MM.1S (cell line): ENCODE measurements around the gene BMERB1.
"Not testable (repeated sequence)": the region's sequence is repeated elsewhere in the genome, so short reads cannot be mapped to it uniquely, and the experiment has no call there.

Experiments used
- DNase-seq: peaks from one replicate; pipeline ENCODE4 v3.0.0-alpha.2; 2015
- H2AFZ ChIP-seq: fragments of 300-600 bp; sonication (generic); 2 replicates; pipeline ENCODE4 v1.6.0; 2016; ENCODE audit warnings: antibody characterized with exemption, low read length
- H3F3A ChIP-seq: fragments of 300-600 bp; sonication (generic); 2 replicates; pipeline ENCODE4 v1.6.1; 2016; ENCODE audit warnings: mild to moderate bottlenecking, antibody characterized with exemption, low read length, moderate library complexity, mixed read lengths; ENCODE audit not compliant: insufficient read depth
- H3K27ac ChIP-seq: fragments of 300-600 bp; sonication (generic); 2 replicates; pipeline ENCODE4 v1.5.1; 2016; ENCODE audit warnings: mild to moderate bottlenecking, low read length
- H3K27me3 ChIP-seq: fragments of 300-600 bp; sonication (generic); replicated peaks from 2 replicates; pipeline ENCODE4 v1.6.0; 2016; ENCODE audit warnings: low read length; ENCODE audit not compliant: insufficient read depth
- H3K36me3 ChIP-seq: fragments of 300-600 bp; sonication (generic); replicated peaks from 2 replicates; pipeline ENCODE4 v1.6.1; 2016; ENCODE audit warnings: mild to moderate bottlenecking, low read length, mixed read lengths; ENCODE audit not compliant: insufficient read depth
- H3K4me1 ChIP-seq: fragments of 300-600 bp; sonication (generic); 2 replicates; pipeline ENCODE4 v1.6.1; 2016; ENCODE audit warnings: low read length, mixed read lengths
- H3K4me2 ChIP-seq: fragments of 300-600 bp; sonication (generic); 2 replicates; pipeline ENCODE4 v1.6.0; 2016; ENCODE audit warnings: low read depth, low read length
- H3K4me3 ChIP-seq: fragments of 300-600 bp; sonication (generic); 2 replicates; pipeline ENCODE4 v1.5.1; 2016; ENCODE audit warnings: low read length, mixed read lengths
- H3K79me2 ChIP-seq: fragments of 300-600 bp; sonication (generic); 2 replicates; pipeline ENCODE4 v1.6.1; 2016; ENCODE audit warnings: mixed run types, low read length, mixed read lengths
- H3K9ac ChIP-seq: fragments of 300-600 bp; sonication (generic); 2 replicates; pipeline ENCODE4 v1.6.1; 2016; ENCODE audit warnings: low read length, mixed read lengths
- H3K9me2 ChIP-seq: fragments of 300-600 bp; sonication (generic); replicated peaks from 2 replicates; pipeline ENCODE4 v1.6.1; 2016; ENCODE audit warnings: mild to moderate bottlenecking, low read length, mixed read lengths; ENCODE audit not compliant: insufficient read depth
- H3K9me3 ChIP-seq: fragments of 300-600 bp; sonication (generic); replicated peaks from 2 replicates; pipeline ENCODE4 v1.6.1; 2016; ENCODE audit warnings: mild to moderate bottlenecking, low read length, mixed read lengths; ENCODE audit not compliant: insufficient read depth
- H4K20me1 ChIP-seq: fragments of 300-600 bp; sonication (generic); 2 replicates; pipeline ENCODE4 v1.6.1; 2016; ENCODE audit warnings: mild to moderate bottlenecking, low read length, moderate library complexity, mixed read lengths; ENCODE audit not compliant: insufficient read depth
- EZH2 ChIP-seq: fragments of 300-600 bp; sonication (generic); optimal IDR thresholded peaks from 2 replicates; pipeline ENCODE3; 2017; ENCODE audit warnings: low read depth, mild to moderate bottlenecking, antibody characterized with exemption, low read length, mixed read lengths
- EZH2phosphoT487 ChIP-seq: fragments of 300-600 bp; sonication (generic); IDR thresholded peaks from 2 replicates; pipeline ENCODE4 v1.6.1; 2018; ENCODE audit warnings: antibody characterized with exemption, low read length
- TF ChIP-seq, protein P1 (sequence below): fragments of 300-600 bp; sonication (generic); IDR thresholded peaks from 2 replicates; pipeline ENCODE4 v1.5.1; 2016; ENCODE audit warnings: antibody characterized with exemption, low read length, mixed read lengths

BMERB1 gene

DNA sequence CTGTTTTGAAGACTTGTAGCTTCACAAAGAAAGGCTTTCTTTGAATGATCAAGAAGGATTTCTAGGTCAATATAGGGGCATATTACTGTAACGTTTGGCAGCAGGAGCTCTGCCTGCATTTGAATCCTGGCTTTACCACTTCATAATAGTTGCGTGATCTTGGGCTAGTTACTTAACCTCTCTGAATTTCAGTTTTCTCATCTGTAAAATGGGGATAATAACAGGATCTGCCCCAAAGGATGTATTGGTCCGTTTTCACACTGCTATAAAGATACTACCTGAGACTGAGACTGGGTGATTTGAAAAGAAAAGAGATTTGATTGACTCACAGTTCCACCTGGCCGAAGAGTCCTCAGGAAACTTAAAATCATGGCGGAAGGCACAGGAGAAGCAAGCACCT lies 12.5 kb downstream of the BMERB1 start:
- Histone ChIP-seq H3K27ac (no peak overlapping the region), H3K9ac (no peak overlapping the region), H4K20me1 (no peaks in the 10 kb centered on the region), H3K79me2 (no peaks in the 10 kb centered on the region), H3F3A (no peaks in the 10 kb centered on the region), H3K4me2 (no peak overlapping the region), H3K9me2 (no peaks in the 10 kb centered on the region), H3K4me1 (no peaks in the 10 kb centered on the region), H2AFZ (no peak overlapping the region), H3K4me3 (no peak overlapping the region), H3K27me3 (no peaks in the 10 kb centered on the region), H3K36me3 (no peaks in the 10 kb centered on the region), H3K9me3 (no peaks in the 10 kb centered on the region)
- no peak for TF ChIP-seq EZH2
- no peak for DNase-seq

DNA sequence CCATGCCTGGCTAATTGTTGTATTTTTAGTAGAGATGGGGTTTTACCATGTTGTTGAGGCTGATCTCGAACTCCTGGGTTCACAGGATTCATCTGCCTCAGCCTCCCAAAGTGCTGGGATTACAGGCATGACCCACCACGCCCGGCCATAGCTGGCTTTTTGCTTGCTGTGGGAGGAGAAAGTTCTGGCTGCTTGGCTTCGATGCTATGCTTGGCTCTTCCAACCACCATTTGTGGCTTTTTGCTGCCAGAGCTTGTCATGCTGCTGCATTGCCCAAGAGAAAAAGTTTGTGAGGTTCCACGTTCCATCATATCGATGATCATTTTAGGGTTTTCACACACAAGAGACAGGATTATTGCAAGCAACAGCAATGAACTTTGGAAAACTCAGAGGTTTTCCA lies 16.2 kb downstream of the BMERB1 start:
- TF ChIP-seq EZH2 = no peak
- TF ChIP-seq EZH2phosphoT487 = no peak
- Histone ChIP-seq H4K20me1 (no peaks in the 10 kb centered on the region), H3K79me2 (no peaks in the 10 kb centered on the region), H2AFZ (no peak overlapping the region), H3K9me2 (no peaks in the 10 kb centered on the region), H3F3A (no peaks in the 10 kb centered on the region), H3K9ac (no peak overlapping the region), H3K27me3 (no peaks in the 10 kb centered on the region), H3K36me3 (no peaks in the 10 kb centered on the region), H3K9me3 (no peaks in the 10 kb centered on the region), H3K4me1 (no peaks in the 10 kb centered on the region), H3K4me2 (no peak overlapping the region), H3K27ac (no peak overlapping the region), H3K4me3 (no peak overlapping the region)
- DNase-seq = no peak

DNA sequence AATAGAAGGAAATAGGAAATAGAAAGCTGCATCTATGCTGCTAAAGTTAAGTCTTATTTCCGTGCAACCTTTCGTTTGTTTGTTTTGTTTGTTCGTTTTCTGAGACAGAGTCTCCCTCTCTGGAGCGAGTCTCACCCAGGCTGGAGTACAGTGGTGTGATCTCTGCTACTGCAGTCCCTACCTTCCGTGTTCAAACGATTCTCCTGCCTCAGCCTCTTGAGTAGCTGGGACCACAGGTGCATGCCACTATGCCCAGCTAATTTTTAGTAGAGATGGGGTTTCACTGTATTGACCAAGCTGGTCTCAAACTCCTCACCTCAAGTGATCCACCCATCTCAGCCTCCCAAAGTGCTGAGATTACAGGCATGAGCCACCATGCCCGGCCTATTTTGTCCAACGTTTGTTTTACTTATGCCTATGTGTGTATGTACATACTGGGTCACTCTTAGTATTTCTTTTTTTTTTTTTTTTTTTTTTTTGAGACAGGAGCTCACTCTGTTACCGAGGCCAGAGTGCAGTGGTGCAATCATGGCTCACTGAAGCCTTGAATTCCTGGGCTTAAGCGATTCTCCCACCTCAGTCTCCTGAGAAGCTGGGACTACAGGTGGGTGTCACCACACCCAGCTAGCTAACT lies 16.8 kb downstream of the BMERB1 start:
- H3K4me1 ChIP-seq = no peaks in the 10 kb centered on the region
- H3K27me3 ChIP-seq = no peaks in the 10 kb centered on the region
- no peaks in the 10 kb centered on the region for H3F3A ChIP-seq
- H3K79me2 ChIP-seq = no peaks in the 10 kb centered on the region
- H3K27ac ChIP-seq = no peak overlapping the region
- no peak overlapping the region for H3K4me2 ChIP-seq
- no peak for DNase-seq
- no peaks in the 10 kb centered on the region for H3K36me3 ChIP-seq
- TF ChIP-seq EZH2 (no peak), EZH2phosphoT487 (no peak)
- TF ChIP-seq, protein P1, sequence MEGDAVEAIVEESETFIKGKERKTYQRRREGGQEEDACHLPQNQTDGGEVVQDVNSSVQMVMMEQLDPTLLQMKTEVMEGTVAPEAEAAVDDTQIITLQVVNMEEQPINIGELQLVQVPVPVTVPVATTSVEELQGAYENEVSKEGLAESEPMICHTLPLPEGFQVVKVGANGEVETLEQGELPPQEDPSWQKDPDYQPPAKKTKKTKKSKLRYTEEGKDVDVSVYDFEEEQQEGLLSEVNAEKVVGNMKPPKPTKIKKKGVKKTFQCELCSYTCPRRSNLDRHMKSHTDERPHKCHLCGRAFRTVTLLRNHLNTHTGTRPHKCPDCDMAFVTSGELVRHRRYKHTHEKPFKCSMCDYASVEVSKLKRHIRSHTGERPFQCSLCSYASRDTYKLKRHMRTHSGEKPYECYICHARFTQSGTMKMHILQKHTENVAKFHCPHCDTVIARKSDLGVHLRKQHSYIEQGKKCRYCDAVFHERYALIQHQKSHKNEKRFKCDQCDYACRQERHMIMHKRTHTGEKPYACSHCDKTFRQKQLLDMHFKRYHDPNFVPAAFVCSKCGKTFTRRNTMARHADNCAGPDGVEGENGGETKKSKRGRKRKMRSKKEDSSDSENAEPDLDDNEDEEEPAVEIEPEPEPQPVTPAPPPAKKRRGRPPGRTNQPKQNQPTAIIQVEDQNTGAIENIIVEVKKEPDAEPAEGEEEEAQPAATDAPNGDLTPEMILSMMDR = no peak
- H4K20me1 ChIP-seq = no peaks in the 10 kb centered on the region
- no peak overlapping the region for H3K9ac ChIP-seq
- H2AFZ ChIP-seq = no peak overlapping the region
- H3K9me3 ChIP-seq = no peaks in the 10 kb centered on the region
- H3K9me2 ChIP-seq = no peaks in the 10 kb centered on the region
- H3K4me3 ChIP-seq = no peak overlapping the region

DNA sequence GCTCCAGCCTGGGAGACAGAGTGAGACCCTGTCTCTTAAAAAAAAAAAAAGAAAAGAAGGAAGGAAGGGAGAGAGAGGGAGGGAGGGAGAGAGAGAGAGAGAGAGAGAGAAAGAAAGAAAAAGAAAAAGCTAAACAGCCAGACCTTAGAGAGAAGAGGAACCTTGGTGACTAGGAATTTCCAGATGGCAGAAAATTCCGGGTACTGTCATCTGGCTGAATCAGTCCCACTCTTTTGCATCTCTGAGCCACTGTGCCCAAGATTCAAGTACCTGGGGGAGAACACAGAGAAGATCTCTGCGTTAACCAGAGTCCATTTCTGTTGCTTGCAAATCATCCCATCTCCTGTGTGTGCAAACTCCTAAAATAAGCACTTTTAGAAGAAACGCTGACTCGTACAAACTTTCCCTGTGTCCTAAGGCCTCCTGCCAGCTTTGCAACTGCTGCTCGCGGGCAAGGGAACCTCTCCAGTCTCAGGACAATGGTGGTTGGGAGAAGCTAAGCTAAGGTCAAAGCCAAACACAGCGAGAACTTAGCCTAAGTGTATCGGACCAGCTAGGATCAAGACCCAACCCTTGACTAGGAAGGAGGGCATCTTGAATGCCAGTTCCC lies 18.0 kb downstream of the BMERB1 start:
- no peak overlapping the region for H3K4me2 ChIP-seq
- H3K4me1 ChIP-seq = no peaks in the 10 kb centered on the region
- H3K27me3 ChIP-seq = no peaks in the 10 kb centered on the region
- no peaks in the 10 kb centered on the region for H3K79me2 ChIP-seq
- no peaks in the 10 kb centered on the region for H3K9me2 ChIP-seq
- no peaks in the 10 kb centered on the region for H3K9me3 ChIP-seq
- no peak for DNase-seq
- H3K9ac ChIP-seq = no peak overlapping the region
- H4K20me1 ChIP-seq = no peaks in the 10 kb centered on the region
- no peak for TF ChIP-seq EZH2phosphoT487
- no peak for TF ChIP-seq EZH2
- TF ChIP-seq, protein P1 = no peak
- H2AFZ ChIP-seq = no peak overlapping the region
- no peak overlapping the region for H3K27ac ChIP-seq
- no peaks in the 10 kb centered on the region for H3K36me3 ChIP-seq
- no peaks in the 10 kb centered on the region for H3F3A ChIP-seq
- H3K4me3 ChIP-seq = no peak overlapping the region

DNA sequence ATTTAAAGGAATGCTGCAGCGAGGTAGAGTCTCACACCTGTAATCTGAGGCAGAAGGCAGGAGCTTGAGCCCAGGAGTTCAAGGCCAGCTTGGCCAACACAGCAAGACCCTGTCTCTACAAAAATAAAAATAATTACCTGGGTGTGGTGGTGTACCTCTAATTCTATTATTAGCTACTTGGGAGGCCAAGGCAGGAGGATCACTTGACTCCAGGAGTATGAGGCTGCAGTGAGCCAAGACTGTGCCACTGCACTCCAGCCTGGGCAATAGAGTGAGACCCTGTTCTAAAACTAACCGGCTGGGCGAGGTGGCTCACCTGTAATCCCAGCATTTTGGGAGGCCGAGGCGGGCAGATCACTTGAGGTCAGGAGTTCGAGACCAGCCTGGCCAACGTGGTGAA lies 18.9 kb downstream of the BMERB1 start:
- H3K4me2 ChIP-seq, H3K27me3 ChIP-seq, H3K9me2 ChIP-seq, H3K9me3 ChIP-seq, H2AFZ ChIP-seq, H3K27ac ChIP-seq, H3K36me3 ChIP-seq, H3K4me3 ChIP-seq, H4K20me1 ChIP-seq, H3K79me2 ChIP-seq, H3K4me1 ChIP-seq, H3F3A ChIP-seq, DNase-seq, H3K9ac ChIP-seq: not testable (repeated sequence)

DNA sequence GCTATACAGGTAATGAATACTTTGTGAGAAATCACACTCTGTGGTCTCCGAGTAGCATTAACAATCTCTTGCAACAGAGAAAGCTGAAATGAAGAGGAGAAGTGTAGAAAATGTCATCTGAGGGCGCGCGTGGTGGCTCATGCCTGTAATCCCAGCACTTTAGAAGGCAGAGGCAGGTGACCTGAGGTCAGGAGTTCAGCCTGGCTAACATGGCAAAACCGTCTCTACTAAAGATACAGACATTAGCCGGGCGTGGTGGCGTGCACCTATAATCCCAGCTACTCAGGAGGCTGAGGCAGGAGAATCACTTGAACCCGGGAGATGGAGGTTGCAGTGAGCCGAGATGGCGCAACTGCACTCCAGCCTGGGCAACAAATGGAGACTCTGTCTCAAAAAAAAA lies 20.5 kb downstream of the BMERB1 start:
- not testable (repeated sequence) for DNase-seq, H3K9me2 ChIP-seq, H2AFZ ChIP-seq, H4K20me1 ChIP-seq, H3K9me3 ChIP-seq, H3K79me2 ChIP-seq, H3K4me2 ChIP-seq, H3F3A ChIP-seq, H3K27ac ChIP-seq, H3K9ac ChIP-seq, H3K27me3 ChIP-seq, H3K4me1 ChIP-seq, H3K4me3 ChIP-seq, H3K36me3 ChIP-seq
